IMR-90 (cell line): ENCODE results near the gene KMT2D. TPM values are rescaled to one million over a fixed set of nuclear protein-coding genes. Genes with fewer than 3 reads are reported as not detected.

Experiments used
- ATAC-seq: fragments of 200-7000 bp; cut with Tn5 transposase; 2 replicates; pipeline ENCODE4 v1.9.1; 2020; ENCODE audit warnings: low read depth, mild to moderate bottlenecking, moderate library complexity
- BruUV-seq: library from RNA; stranded (reverse); fragments of 400-500 nt; replicated peaks from 2 replicates; lab custom pipeline; 2021; lab: Mats Ljungman, UMichigan
- CTCF ChIA-PET: fragments of 300-600 bp; formaldehyde crosslinking; extraction: SDS; loops from one replicate; lab custom pipeline; 2021; ENCODE audit warnings: antibody characterized with exemption; lab: Yijun Ruan, JAX
- POLR2A ChIA-PET: fragments of 300-600 bp; sonication (Branson Sonifier 250); formaldehyde crosslinking; loops from one replicate; lab custom pipeline; 2022; ENCODE audit warnings: antibody characterized with exemption; ENCODE audit not compliant: unreplicated experiment; lab: Charles Lee
- DNase-seq: peaks from one replicate; pipeline ENCODE4 v3.0.0; 2013
- H2AFZ ChIP-seq: replicated peaks from 2 replicates; pipeline ENCODE3; 2013; ENCODE audit warnings: low read length, mild to moderate bottlenecking; ENCODE audit not compliant: poor library complexity
- H2AK5ac ChIP-seq: 2 replicates; pipeline ENCODE4 v1.6.1; 2013; ENCODE audit warnings: low read depth, low read length, inconsistent platforms
- H2AK9ac ChIP-seq: replicated peaks from 2 replicates; pipeline ENCODE3; 2013; ENCODE audit warnings: mild to moderate bottlenecking, low read depth, low read length, moderate library complexity; ENCODE audit not compliant: poor library complexity
- H2BK120ac ChIP-seq: 2 replicates; pipeline ENCODE4 v1.6.1; 2013; ENCODE audit warnings: low read depth, low read length, inconsistent platforms
- H2BK15ac ChIP-seq: 3 replicates; pipeline ENCODE4 v1.6.1; 2013; ENCODE audit warnings: low read depth, low read length, inconsistent platforms
- H2BK20ac ChIP-seq: 2 replicates; pipeline ENCODE4 v1.6.1; 2013; ENCODE audit warnings: low read depth, mild to moderate bottlenecking, inconsistent platforms, low read length, moderate library complexity
- H2BK5ac ChIP-seq: 2 replicates; pipeline ENCODE4 v1.6.1; 2013; ENCODE audit warnings: mild to moderate bottlenecking, low read depth, low read length, inconsistent platforms; ENCODE audit not compliant: poor library complexity, severe bottlenecking
- H3K14ac ChIP-seq: replicated peaks from 2 replicates; pipeline ENCODE4 v1.6.1; 2013; ENCODE audit warnings: low read depth, low read length, inconsistent platforms
- H3K18ac ChIP-seq: 2 replicates; pipeline ENCODE4 v1.6.1; 2013; ENCODE audit warnings: low read depth, low read length, control low read depth
- H3K23ac ChIP-seq: 2 replicates; pipeline ENCODE4 v1.6.1; 2013; ENCODE audit warnings: low read depth, low read length, inconsistent platforms
- H3K27ac ChIP-seq: 2 replicates; pipeline ENCODE4 v1.5.1; 2013; ENCODE audit warnings: mild to moderate bottlenecking, control low read depth, low read length; ENCODE audit not compliant: insufficient read depth
- H3K27me3 ChIP-seq: 2 replicates; pipeline ENCODE4 v1.6.1; 2013; ENCODE audit warnings: low read length; ENCODE audit not compliant: control insufficient read depth, insufficient read depth
- H3K36me3 ChIP-seq: 2 replicates; pipeline ENCODE4 v1.6.1; 2013; ENCODE audit warnings: low read length, mixed read lengths; ENCODE audit not compliant: control insufficient read depth, insufficient read depth
- H3K4ac ChIP-seq: 2 replicates; pipeline ENCODE4 v1.6.1; 2013; ENCODE audit warnings: low read depth, low read length, inconsistent platforms
- H3K4me1 ChIP-seq: 2 replicates; pipeline ENCODE4 v1.6.1; 2013; ENCODE audit warnings: low read length, mixed read lengths; ENCODE audit not compliant: control insufficient read depth, insufficient read depth
- H3K4me2 ChIP-seq: 2 replicates; pipeline ENCODE4 v1.6.1; 2013; ENCODE audit warnings: low read depth, mild to moderate bottlenecking, control low read depth, low read length, moderate library complexity
- H3K4me3 ChIP-seq: 2 replicates; pipeline ENCODE4 v1.5.1; 2013; ENCODE audit warnings: low read depth, mild to moderate bottlenecking, control low read depth, low read length, moderate library complexity; ENCODE audit not compliant: insufficient read depth
- H3K56ac ChIP-seq: 2 replicates; pipeline ENCODE4 v1.6.1; 2013; ENCODE audit warnings: low read length, inconsistent platforms; ENCODE audit not compliant: insufficient read depth; ENCODE audit errors: extremely low read depth
- H3K79me1 ChIP-seq, 2 experiments: 2 replicates each; pipeline ENCODE4 v1.6.1; 2013; ENCODE audit warnings: low read length in 2 of 2, inconsistent platforms in 1 of 2, low read depth in 1 of 2
- H3K9ac ChIP-seq: 2 replicates; pipeline ENCODE4 v1.6.1; 2013; ENCODE audit warnings: low read depth, low read length, control low read depth
- H3K9me1 ChIP-seq: 2 replicates; pipeline ENCODE4 v1.6.1; 2013; ENCODE audit warnings: low read length, inconsistent platforms; ENCODE audit not compliant: insufficient read depth
- H3K9me3 ChIP-seq: 2 replicates; pipeline ENCODE4 v1.6.1; 2013; ENCODE audit warnings: low read length; ENCODE audit not compliant: control insufficient read depth, insufficient read depth
- H4K20me1 ChIP-seq: 2 replicates; pipeline ENCODE4 v1.6.1; 2013; ENCODE audit warnings: low read length, inconsistent platforms; ENCODE audit not compliant: insufficient read depth
- H4K5ac ChIP-seq: 2 replicates; pipeline ENCODE4 v1.6.1; 2013; ENCODE audit warnings: mild to moderate bottlenecking, low read depth, low read length, control low read depth
- H4K8ac ChIP-seq, 2 experiments: 2 replicates each; pipeline ENCODE4 v1.6.1; 2013; ENCODE audit warnings: low read depth in 2 of 2, low read length in 2 of 2, control low read depth in 1 of 2, inconsistent platforms in 1 of 2
- H4K91ac ChIP-seq: 2 replicates; pipeline ENCODE4 v1.6.1; 2013; ENCODE audit warnings: low read depth, low read length, inconsistent platforms; ENCODE audit not compliant: insufficient read depth
- CEBPB ChIP-seq: IDR thresholded peaks from 2 replicates; pipeline ENCODE4 v1.6.1; 2012; ENCODE audit warnings: low read depth, low read length, improper control_type of control experiment
- CHD1 ChIP-seq: IDR thresholded peaks from 2 replicates; pipeline ENCODE4 v1.6.1; 2012; ENCODE audit warnings: low read depth, low read length, improper control_type of control experiment
- FOS ChIP-seq: fragments of 150-350 bp; IDR thresholded peaks from 2 replicates; pipeline ENCODE4 v1.6.1; 2016; ENCODE audit warnings: low read depth, low read length
- MAFK ChIP-seq: IDR thresholded peaks from 2 replicates; pipeline ENCODE4 v1.6.1; 2012; ENCODE audit warnings: low read depth, low read length, improper control_type of control experiment
- MXI1 ChIP-seq: IDR thresholded peaks from 2 replicates; pipeline ENCODE4 v1.6.1; 2012; ENCODE audit warnings: low read depth, mild to moderate bottlenecking, low read length, moderate library complexity, borderline replicate concordance
- POLR2A ChIP-seq: IDR thresholded peaks from 2 replicates; pipeline ENCODE4 v1.6.1; 2012; ENCODE audit warnings: mild to moderate bottlenecking, low read depth, low read length
- RCOR1 ChIP-seq: IDR thresholded peaks from 2 replicates; pipeline ENCODE4 v1.6.1; 2012; ENCODE audit warnings: mild to moderate bottlenecking, low read length, improper control_type of control experiment; ENCODE audit not compliant: insufficient replicate concordance
- RFX5 ChIP-seq: IDR thresholded peaks from 2 replicates; pipeline ENCODE4 v1.8.0; 2012; ENCODE audit warnings: low read depth, mild to moderate bottlenecking, low read length, moderate library complexity
- SMC3 ChIP-seq: fragments of 150-350 bp; IDR thresholded peaks from 2 replicates; pipeline ENCODE4 v1.6.1; 2016; ENCODE audit warnings: low read depth, mild to moderate bottlenecking, antibody characterized with exemption, low read length, moderate library complexity
- USF2 ChIP-seq: fragments of 150-350 bp; IDR thresholded peaks from 2 replicates; pipeline ENCODE4 v1.6.1; 2017; ENCODE audit warnings: mild to moderate bottlenecking, antibody characterized with exemption, low read length, low read depth
- WGBS, 2 experiments: methylation state at CpG; one replicate each; pipeline versions ENCODE4 v1.1.5 to v1.1.7; 2013; ENCODE audit warnings: missing lambda C conversion rate in 2 of 2; ENCODE audit not compliant: insufficient read length in 1 of 2; ENCODE audit errors: extremely low coverage in 2 of 2; 5-methylcytosine and 5-hydroxymethylcytosine counted together
- dilution Hi-C: fragments of 300-500 bp; cut with HindIII; formaldehyde crosslinking; loops from one replicate; pipeline ENCODE4 v1.14.3; 2018; ENCODE audit warnings: low sequenced_read_pairs; ENCODE audit not compliant: unreplicated experiment
- in situ Hi-C: fragments of 300-500 bp; cut with MboI; formaldehyde crosslinking; loops from 3 replicates; pipeline ENCODE4 v1.14.3; 2019; ENCODE audit warnings: low sequenced_read_pairs, inconsistent platforms, mixed read lengths
- intact Hi-C: fragments of 100-400 bp; cut with micrococcal nuclease; formaldehyde crosslinking; loops from 2 replicates; pipeline ENCODE4 v1.10.0; 2022
- polyA plus RNA-seq, 3 experiments: library from polyadenylated mRNA; depleted of rRNA; stranded (reverse); fragments of >200 nt; gene quantifications; 2 replicates each; pipeline ENCODE4 v1.2.3, GENCODE V29; 2012; ENCODE audit warnings: low replicate concordance in 1 of 3
- total RNA-seq: library from RNA; depleted of rRNA; stranded (reverse); fragments of >200 nt; gene quantifications from 2 replicates; pipeline ENCODE4 v1.2.3, GENCODE V29; 2012
- TF ChIP-seq, protein P1 (sequence below): fragments of 150-350 bp; IDR thresholded peaks from 2 replicates; pipeline ENCODE4 v1.6.1; 2016; ENCODE audit warnings: low read depth, mild to moderate bottlenecking, low read length, moderate library complexity, borderline replicate concordance
- TF ChIP-seq, protein P2 (sequence below): conservative IDR thresholded peaks from 2 replicates; pipeline ENCODE4 v1.5.1; 2012; ENCODE audit warnings: mild to moderate bottlenecking, low read depth, low read length, improper control_type of control experiment

Gene KMT2D
- total and polyA plus RNA-seq, 2 of the 4 experiments (the other 2 are of a cell fraction), result 6.6 to 25.2 TPM

DNA sequence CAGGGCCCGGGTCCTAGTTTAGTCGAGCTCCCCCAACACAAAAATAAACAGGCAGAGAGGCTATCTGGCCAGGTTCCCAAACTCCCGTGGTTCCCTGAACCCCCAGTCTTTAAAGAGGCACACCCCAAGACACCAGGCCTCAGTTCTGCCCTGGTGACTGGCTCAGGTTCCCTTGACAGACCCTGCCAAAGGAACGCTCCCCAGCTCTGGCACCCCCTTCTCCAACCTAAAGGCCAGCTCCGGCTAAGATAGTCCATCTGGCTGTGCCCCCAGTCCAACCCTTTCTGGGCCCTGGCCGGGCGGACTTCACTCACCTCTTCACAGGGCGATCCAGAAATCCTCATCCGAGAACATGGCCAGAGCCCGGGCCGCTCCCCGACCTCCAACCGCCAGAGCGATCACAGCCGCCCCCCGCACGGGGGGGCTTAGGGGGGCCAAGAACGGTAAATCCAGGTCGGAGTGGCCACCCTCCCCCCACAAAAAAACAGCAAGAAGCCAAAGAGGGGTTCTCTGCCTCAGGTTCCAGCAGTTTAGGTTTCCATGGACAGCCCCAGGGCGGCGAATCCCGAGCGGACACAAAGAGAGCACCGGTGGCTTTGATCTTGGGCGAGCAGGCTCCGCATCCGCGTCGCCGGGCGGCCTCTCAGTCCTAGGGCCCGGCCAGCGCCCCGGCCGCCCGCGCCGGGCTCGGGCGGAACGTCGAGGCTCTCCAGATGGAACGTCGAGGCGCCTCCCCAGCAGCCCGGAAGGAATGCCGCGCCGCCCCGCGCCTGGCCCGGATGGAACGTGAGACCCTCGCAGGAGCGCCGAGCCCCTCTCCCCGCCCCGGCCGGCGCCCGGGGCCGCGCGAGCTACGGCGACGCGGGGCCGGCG lies 1.1 kb downstream of the KMT2D start (continued):
- TF ChIP-seq RCOR1 (no peak), MAFK (no peak)

DNA sequence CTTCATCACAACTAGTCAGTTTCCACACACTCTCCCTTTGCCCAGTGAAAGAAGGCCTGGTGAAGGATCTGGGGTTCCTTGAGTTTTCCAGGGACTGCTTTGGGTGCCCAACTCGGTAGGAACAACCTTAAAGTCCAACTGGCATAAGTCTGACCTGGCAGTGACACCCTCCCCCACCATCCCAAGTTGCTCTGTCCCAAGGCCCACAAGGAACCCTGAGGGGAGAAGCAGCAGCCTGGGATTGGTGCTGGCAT lies 1.6 kb downstream of the KMT2D start:
- peak overlapping the region; percentile 98 for H3K27ac ChIP-seq
- TF ChIP-seq, protein P1, sequence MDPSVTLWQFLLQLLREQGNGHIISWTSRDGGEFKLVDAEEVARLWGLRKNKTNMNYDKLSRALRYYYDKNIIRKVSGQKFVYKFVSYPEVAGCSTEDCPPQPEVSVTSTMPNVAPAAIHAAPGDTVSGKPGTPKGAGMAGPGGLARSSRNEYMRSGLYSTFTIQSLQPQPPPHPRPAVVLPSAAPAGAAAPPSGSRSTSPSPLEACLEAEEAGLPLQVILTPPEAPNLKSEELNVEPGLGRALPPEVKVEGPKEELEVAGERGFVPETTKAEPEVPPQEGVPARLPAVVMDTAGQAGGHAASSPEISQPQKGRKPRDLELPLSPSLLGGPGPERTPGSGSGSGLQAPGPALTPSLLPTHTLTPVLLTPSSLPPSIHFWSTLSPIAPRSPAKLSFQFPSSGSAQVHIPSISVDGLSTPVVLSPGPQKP, result no peak
- TF ChIP-seq CHD1 (no peak), MXI1 (no peak), SMC3 (no peak), FOS (no peak), MAFK (no peak), RFX5 (no peak), CEBPB (no peak), POLR2A (no peak), RCOR1 (no peak), USF2 (no peak)
- TF ChIP-seq, protein P2, sequence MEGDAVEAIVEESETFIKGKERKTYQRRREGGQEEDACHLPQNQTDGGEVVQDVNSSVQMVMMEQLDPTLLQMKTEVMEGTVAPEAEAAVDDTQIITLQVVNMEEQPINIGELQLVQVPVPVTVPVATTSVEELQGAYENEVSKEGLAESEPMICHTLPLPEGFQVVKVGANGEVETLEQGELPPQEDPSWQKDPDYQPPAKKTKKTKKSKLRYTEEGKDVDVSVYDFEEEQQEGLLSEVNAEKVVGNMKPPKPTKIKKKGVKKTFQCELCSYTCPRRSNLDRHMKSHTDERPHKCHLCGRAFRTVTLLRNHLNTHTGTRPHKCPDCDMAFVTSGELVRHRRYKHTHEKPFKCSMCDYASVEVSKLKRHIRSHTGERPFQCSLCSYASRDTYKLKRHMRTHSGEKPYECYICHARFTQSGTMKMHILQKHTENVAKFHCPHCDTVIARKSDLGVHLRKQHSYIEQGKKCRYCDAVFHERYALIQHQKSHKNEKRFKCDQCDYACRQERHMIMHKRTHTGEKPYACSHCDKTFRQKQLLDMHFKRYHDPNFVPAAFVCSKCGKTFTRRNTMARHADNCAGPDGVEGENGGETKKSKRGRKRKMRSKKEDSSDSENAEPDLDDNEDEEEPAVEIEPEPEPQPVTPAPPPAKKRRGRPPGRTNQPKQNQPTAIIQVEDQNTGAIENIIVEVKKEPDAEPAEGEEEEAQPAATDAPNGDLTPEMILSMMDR, result no peak

More for the DNA sequence above, 1.6 kb downstream of the KMT2D start:
- Histone ChIP-seq H4K20me1 (peaks cover 55% of the 10 kb centered on the region), H3K4ac (peak overlapping the region; percentile 94), H3K14ac (peak overlapping the region; percentile 95), H3K79me1 (peaks cover 15 to 65% of the 10 kb centered on the region in 2 experiments; a peak in 3 of 4 replicates), H3K4me3 (peak overlapping the region; percentile 81), H2BK5ac (peak overlapping the region; percentile 98), H3K27me3 (no peaks in the 10 kb centered on the region), H2BK15ac (no peak overlapping the region), H3K9me3 (no peaks in the 10 kb centered on the region), H2AK9ac (peak overlapping the region; percentile 98), H3K9me1 (peaks cover 24% of the 10 kb centered on the region), H2AK5ac (peak overlapping the region; percentile 70), H2AFZ (peak overlapping the region; percentile 100), H3K36me3 (peaks cover 12% of the 10 kb centered on the region), H3K9ac (peak overlapping the region; percentile 94), H2BK120ac (no peak overlapping the region), H3K23ac (peak overlapping the region; percentile 81), H3K18ac (no peak overlapping the region; the same call in 1 of the 2 replicates), H3K4me1 (peaks cover 7% of the 10 kb centered on the region), H3K4me2 (peak overlapping the region; percentile 97), H2BK20ac (no peak overlapping the region), H4K8ac (no peak overlapping the region; a peak in 1 of 4 replicates), H3K56ac (peak overlapping the region; percentile 81; the same call in 1 of the 2 replicates), H4K5ac (0 out of 2 replicates have a peak overlapping the region, but pooled peaks have one; percentile 3), H4K91ac (peak overlapping the region; percentile 77; the same call in 1 of the 2 replicates)
- DNase-seq (no peak), ATAC-seq (no peak)
- CTCF ChIA-PET, result no interaction called here
- intact Hi-C loops (no loop called here), in situ Hi-C loops (no loop called here), dilution Hi-C loops (no loop called here)
- POLR2A ChIA-PET, result interaction anchor here (1.1 kb wide), 1 partner anchor 72 kb away, joined by 4 read pairs; the partner anchor contains the start of gene TUBA1B
- WGBS, 2 experiments, result 0% methylated on average over 1 of the region's 1 CpG; no CpG with 5 or more reads in 1 of the 2 experiments
- no TSS peak for BruUV-seq
